MM.1S (cell line): ENCODE data around the gene TLE3.

Experiments
- CTCF ChIP-seq: fragments of 300-600 bp; sonication (generic); IDR thresholded peaks from 2 replicates; pipeline ENCODE4 v1.5.1; 2016; ENCODE audit warnings: antibody characterized with exemption, low read length, mixed read lengths
- EZH2 ChIP-seq: fragments of 300-600 bp; sonication (generic); optimal IDR thresholded peaks from 2 replicates; pipeline ENCODE3; 2017; ENCODE audit warnings: low read depth, mild to moderate bottlenecking, antibody characterized with exemption, low read length, mixed read lengths

GRCh38 chr15:70037292-70037640 is 60.5 kb downstream of the TLE3 start:
- no peak for TF ChIP-seq EZH2
- TF ChIP-seq CTCF, result no peak
